ENCODE measurements around the gene KRT6A. TPM values are rescaled to one million over a fixed set of nuclear protein-coding genes. Genes with fewer than 3 reads are reported as not detected.

KRT6A gene
- total and polyA plus RNA-seq, 9 donors: 0.05 to 26.4 (median 0.63) TPM; not detected in 5

GRCh38 chr12:52532636-52533035, 39.6 kb upstream of the KRT6A start:
- H3K4me1 ChIP-seq (ENCODE audit: control insufficient read depth, insufficient read depth, low read length): peaks cover 11% of the 10 kb centered on the region
- WGBS (ENCODE audit: insufficient coverage): 73% methylated on average over 3 of the region's 4 CpGs

GRCh38 chr12:52531566-52532300, 38.7 kb upstream of the KRT6A start:
- peak; percentile 37 for DNase-seq
- no peak overlapping the region for H3K27ac ChIP-seq (ENCODE audit: low read length)
- 66% methylated on average over 11 of the region's 18 CpGs for WGBS (ENCODE audit: insufficient coverage)
- peaks cover 12% of the 10 kb centered on the region for H3K4me1 ChIP-seq (ENCODE audit: control insufficient read depth, insufficient read depth, low read length)
- H3K27me3 ChIP-seq (ENCODE audit: control insufficient read depth, insufficient read depth, low read length): no peaks in the 10 kb centered on the region
- H3K9me3 ChIP-seq (replicated peaks; ENCODE audit: control insufficient read depth, low read depth, low read length): no peaks in the 10 kb centered on the region
- H3K36me3 ChIP-seq (ENCODE audit: control insufficient read depth, insufficient read depth, low read length): no peaks in the 10 kb centered on the region
- H3K4me3 ChIP-seq (ENCODE audit: low read length): no peak overlapping the region

More at GRCh38 chr12:52532636-52533035, 39.6 kb upstream of the KRT6A start:
- no peak for DNase-seq
- no peak overlapping the region for H3K4me3 ChIP-seq (ENCODE audit: low read length)
- no peak overlapping the region for H3K27ac ChIP-seq (ENCODE audit: low read length)
- no peaks in the 10 kb centered on the region for H3K9me3 ChIP-seq (replicated peaks; ENCODE audit: control insufficient read depth, low read depth, low read length)
- no peaks in the 10 kb centered on the region for H3K27me3 ChIP-seq (ENCODE audit: control insufficient read depth, insufficient read depth, low read length)
- no peaks in the 10 kb centered on the region for H3K36me3 ChIP-seq (ENCODE audit: control insufficient read depth, insufficient read depth, low read length)

- WGBS (ENCODE audit: insufficient coverage): no CpG with 5 or more reads among the region's 2 CpGs
- Histone ChIP-seq H3K4me3 (ENCODE audit: low read length) (no peak overlapping the region), H3K4me1 (ENCODE audit: control insufficient read depth, insufficient read depth, low read length) (peaks cover 12% of the 10 kb centered on the region), H3K27me3 (ENCODE audit: control insufficient read depth, insufficient read depth, low read length) (no peaks in the 10 kb centered on the region), H3K9me3 (replicated peaks; ENCODE audit: control insufficient read depth, low read depth, low read length) (no peaks in the 10 kb centered on the region), H3K36me3 (ENCODE audit: control insufficient read depth, insufficient read depth, low read length) (no peaks in the 10 kb centered on the region), H3K27ac (ENCODE audit: low read length) (no peak overlapping the region)
- DNase-seq: no peak
These were observed 37.8 kb upstream of the KRT6A start for GRCh38 chr12:52530905-52531304.

- H3K27ac ChIP-seq (ENCODE audit: low read length): no peak overlapping the region
- no peak for DNase-seq
- no peaks in the 10 kb centered on the region for H3K36me3 ChIP-seq (ENCODE audit: control insufficient read depth, insufficient read depth, low read length)
- H3K4me3 ChIP-seq (ENCODE audit: low read length): no peak overlapping the region
- H3K4me1 ChIP-seq (ENCODE audit: control insufficient read depth, insufficient read depth, low read length): peaks cover 12% of the 10 kb centered on the region
- no peaks in the 10 kb centered on the region for H3K27me3 ChIP-seq (ENCODE audit: control insufficient read depth, insufficient read depth, low read length)
- WGBS (ENCODE audit: insufficient coverage): 100% methylated on average over 1 of the region's 2 CpGs
- H3K9me3 ChIP-seq (replicated peaks; ENCODE audit: control insufficient read depth, low read depth, low read length): no peaks in the 10 kb centered on the region
These were observed 37.3 kb upstream of the KRT6A start for GRCh38 chr12:52530366-52530765.

GRCh38 chr12:52529846-52530245, 36.8 kb upstream of the KRT6A start:
- H3K27me3 ChIP-seq (ENCODE audit: control insufficient read depth, insufficient read depth, low read length): no peaks in the 10 kb centered on the region
- H3K9me3 ChIP-seq (replicated peaks; ENCODE audit: control insufficient read depth, low read depth, low read length): no peaks in the 10 kb centered on the region
- WGBS (ENCODE audit: insufficient coverage): 92% methylated on average over 6 of the region's 9 CpGs
- DNase-seq: no peak
- no peak overlapping the region for H3K4me3 ChIP-seq (ENCODE audit: low read length)
- no peaks in the 10 kb centered on the region for H3K36me3 ChIP-seq (ENCODE audit: control insufficient read depth, insufficient read depth, low read length)
- no peak overlapping the region for H3K27ac ChIP-seq (ENCODE audit: low read length)
- peaks cover 17% of the 10 kb centered on the region for H3K4me1 ChIP-seq (ENCODE audit: control insufficient read depth, insufficient read depth, low read length)

GRCh38 chr12:52529417-52529816, 36.4 kb upstream of the KRT6A start:
- no peak overlapping the region for H3K4me3 ChIP-seq (ENCODE audit: low read length)
- no peaks in the 10 kb centered on the region for H3K27me3 ChIP-seq (ENCODE audit: control insufficient read depth, insufficient read depth, low read length)
- 89% methylated on average over 1 of the region's 2 CpGs for WGBS (ENCODE audit: insufficient coverage)

GRCh38 chr12:52528641-52529143, 35.6 kb upstream of the KRT6A start:
- Histone ChIP-seq H3K27me3 (ENCODE audit: control insufficient read depth, insufficient read depth, low read length) (no peaks in the 10 kb centered on the region), H3K36me3 (ENCODE audit: control insufficient read depth, insufficient read depth, low read length) (no peaks in the 10 kb centered on the region), H3K4me3 (ENCODE audit: low read length) (no peak overlapping the region), H3K9me3 (replicated peaks; ENCODE audit: control insufficient read depth, low read depth, low read length) (no peaks in the 10 kb centered on the region), H3K27ac (ENCODE audit: low read length) (no peak overlapping the region), H3K4me1 (ENCODE audit: control insufficient read depth, insufficient read depth, low read length) (peaks cover 22% of the 10 kb centered on the region)
- 87% methylated on average over 8 of the region's 8 CpGs for WGBS (ENCODE audit: insufficient coverage)
- no peak for DNase-seq

More at GRCh38 chr12:52529417-52529816, 36.4 kb upstream of the KRT6A start:
- Histone ChIP-seq H3K36me3 (ENCODE audit: control insufficient read depth, insufficient read depth, low read length) (no peaks in the 10 kb centered on the region), H3K27ac (ENCODE audit: low read length) (no peak overlapping the region), H3K4me1 (ENCODE audit: control insufficient read depth, insufficient read depth, low read length) (peaks cover 21% of the 10 kb centered on the region), H3K9me3 (replicated peaks; ENCODE audit: control insufficient read depth, low read depth, low read length) (no peaks in the 10 kb centered on the region)
- no peak for DNase-seq

GRCh38 chr12:52527121-52527800, 34.2 kb upstream of the KRT6A start:
- Histone ChIP-seq H3K9me3 (replicated peaks; ENCODE audit: control insufficient read depth, low read depth, low read length) (no peaks in the 10 kb centered on the region), H3K27ac (ENCODE audit: low read length) (no peak overlapping the region), H3K36me3 (ENCODE audit: control insufficient read depth, insufficient read depth, low read length) (no peaks in the 10 kb centered on the region), H3K4me1 (ENCODE audit: control insufficient read depth, insufficient read depth, low read length) (peaks cover 27% of the 10 kb centered on the region), H3K27me3 (ENCODE audit: control insufficient read depth, insufficient read depth, low read length) (no peaks in the 10 kb centered on the region), H3K4me3 (ENCODE audit: low read length) (no peak overlapping the region)
- no peak for DNase-seq
- WGBS (ENCODE audit: insufficient coverage): 50% methylated on average over 2 of the region's 4 CpGs

GRCh38 chr12:52526511-52526951, 33.5 kb upstream of the KRT6A start:
- H3K4me3 ChIP-seq (ENCODE audit: low read length): no peak overlapping the region
- 81% methylated on average over 3 of the region's 8 CpGs for WGBS (ENCODE audit: insufficient coverage)
- no peaks in the 10 kb centered on the region for H3K9me3 ChIP-seq (replicated peaks; ENCODE audit: control insufficient read depth, low read depth, low read length)

More at GRCh38 chr12:52526511-52526951, 33.5 kb upstream of the KRT6A start:
- H3K27ac ChIP-seq (ENCODE audit: low read length): no peak overlapping the region
- H3K4me1 ChIP-seq (ENCODE audit: control insufficient read depth, insufficient read depth, low read length): peaks cover 34% of the 10 kb centered on the region
- no peaks in the 10 kb centered on the region for H3K27me3 ChIP-seq (ENCODE audit: control insufficient read depth, insufficient read depth, low read length)
- H3K36me3 ChIP-seq (ENCODE audit: control insufficient read depth, insufficient read depth, low read length): no peaks in the 10 kb centered on the region
- DNase-seq: no peak

Data from muscle of leg (tissue), 11 donors.